BJ (cell line): Measurements from ENCODE around the gene LRRC10B. TPM values are rescaled to one million over a fixed set of nuclear protein-coding genes. Genes with fewer than 3 reads are reported as not detected.

ENCODE experiments used
- CTCF ChIA-PET: fragments of 350-600 bp; formaldehyde crosslinking; extraction: SDS; loops from one replicate; lab custom pipeline; 2021; ENCODE audit warnings: antibody characterized with exemption, inconsistent platforms; lab: Yijun Ruan, JAX
- POLR2A ChIA-PET: fragments of 300-600 bp; sonication (Branson Sonifier 250); formaldehyde crosslinking; extraction: SDS; loops from one replicate; lab custom pipeline; 2021; ENCODE audit warnings: antibody characterized with exemption; lab: Charles Lee
- DNase-seq: peaks from one replicate; pipeline ENCODE4 v3.0.0-alpha.2; 2011; ENCODE audit warnings: low read depth
- H3K27me3 ChIP-seq: 2 replicates; pipeline ENCODE4 v1.6.0; 2011; ENCODE audit warnings: low read length; ENCODE audit not compliant: control insufficient read depth, insufficient read depth
- H3K36me3 ChIP-seq: 2 replicates; pipeline ENCODE4 v1.5.1; 2011; ENCODE audit warnings: low read length; ENCODE audit not compliant: control insufficient read depth, insufficient read depth
- H3K4me3 ChIP-seq: 2 replicates; pipeline ENCODE4 v1.5.1; 2011; ENCODE audit warnings: low read depth, mild to moderate bottlenecking, control low read depth, low read length
- CTCF ChIP-seq: IDR thresholded peaks from 2 replicates; pipeline ENCODE4 v1.5.1; 2011; ENCODE audit warnings: low read depth, mild to moderate bottlenecking, control low read depth, inconsistent platforms, low read length, moderate library complexity; ENCODE audit not compliant: insufficient read depth
- polyA plus RNA-seq: library from polyadenylated mRNA; depleted of rRNA; stranded (reverse); fragments of >200 nt; gene quantifications from 2 replicates; pipeline ENCODE4 v1.2.3, GENCODE V29; 2011

LRRC10B gene
- polyA plus RNA-seq, 1 experiment: 0.02 TPM

- POLR2A ChIA-PET: no interaction called here
- CTCF ChIA-PET: interaction anchor here (0.7 to 5.0 kb wide), 6 partner anchors 10 to 149 kb away, joined by 3 to 38 read pairs (median 3); no protein-coding TSS in a partner anchor
- DNase-seq: no peak
- Histone ChIP-seq H3K4me3 (no peak overlapping the region), H3K27me3 (peaks cover 6% of the 10 kb centered on the region; the same call in 1 of the 2 replicates), H3K36me3 (no peaks in the 10 kb centered on the region)
- TF ChIP-seq CTCF: no peak
Observed at GRCh38 chr11:61489833-61490721, 18.5 kb upstream of the LRRC10B start.

- CTCF ChIA-PET: interaction anchor here (0.7 kb wide), 1 partner anchor 549 kb away, joined by 3 read pairs; no protein-coding TSS in a partner anchor
- TF ChIP-seq CTCF: no peak
- Histone ChIP-seq H3K4me3 (no peak overlapping the region), H3K27me3 (peaks cover 4% of the 10 kb centered on the region), H3K36me3 (no peaks in the 10 kb centered on the region)
- DNase-seq: no peak
- POLR2A ChIA-PET: no interaction called here
Observed at GRCh38 chr11:61491736-61492395, 16.7 kb upstream of the LRRC10B start.

GRCh38 chr11:61494381-61494961, 14.1 kb upstream of the LRRC10B start:
- ChIA-PET CTCF (interaction anchor here (1.4 to 3.7 kb wide), 2 partner anchors 12 to 22 kb away, joined by 3 to 16 read pairs; no protein-coding TSS in a partner anchor), POLR2A (no interaction called here)
- H3K27me3 ChIP-seq: peaks cover 1% of the 10 kb centered on the region

GRCh38 chr11:61495801-61496601, 12.5 kb upstream of the LRRC10B start:
- Histone ChIP-seq H3K36me3 (no peaks in the 10 kb centered on the region), H3K27me3 (peaks cover 1% of the 10 kb centered on the region), H3K4me3 (no peak overlapping the region)
- POLR2A ChIA-PET: no interaction called here
- DNase-seq: no peak
- CTCF ChIA-PET: interaction anchor here (3.7 kb wide), 1 partner anchor 21 kb away, joined by 16 read pairs; no protein-coding TSS in a partner anchor
- no peak for TF ChIP-seq CTCF

More at GRCh38 chr11:61494381-61494961, 14.1 kb upstream of the LRRC10B start:
- TF ChIP-seq CTCF: no peak
- Histone ChIP-seq H3K36me3 (no peaks in the 10 kb centered on the region), H3K4me3 (no peak overlapping the region)
- no peak for DNase-seq
